Ectodermal cell (in vitro differentiated cells): Measurements from ENCODE around the gene RARRES2.

Experiments used
- H3K27ac ChIP-seq: 2 replicates; pipeline ENCODE4 v1.7.0; 2013; ENCODE audit warnings: mild to moderate bottlenecking, low read depth, low read length; ENCODE audit not compliant: insufficient read depth, poor library complexity, severe bottlenecking
- H3K27me3 ChIP-seq: 2 replicates; pipeline ENCODE4 v1.7.0; 2013; ENCODE audit warnings: mild to moderate bottlenecking, low read length; ENCODE audit not compliant: insufficient read depth, control insufficient read depth, poor library complexity, severe bottlenecking
- H3K36me3 ChIP-seq: one replicate; pipeline ENCODE4 v1.7.0; 2013; ENCODE audit warnings: low read length; ENCODE audit not compliant: control insufficient read depth, insufficient read depth
- H3K4me1 ChIP-seq: one replicate; pipeline ENCODE4 v1.7.0; 2013; ENCODE audit warnings: low read length; ENCODE audit not compliant: control insufficient read depth, insufficient read depth
- H3K4me3 ChIP-seq: 2 replicates; pipeline ENCODE4 v1.7.0; 2013; ENCODE audit warnings: low read depth, low read length, control low read depth; ENCODE audit not compliant: insufficient read depth
- H3K9me3 ChIP-seq: 2 replicates; pipeline ENCODE4 v1.7.0; 2013; ENCODE audit warnings: mild to moderate bottlenecking, low read length, moderate library complexity; ENCODE audit not compliant: control insufficient read depth
- WGBS, 2 experiments: methylation state at CpG; one replicate each; pipeline ENCODE4 v1.1.7; 2013; ENCODE audit warnings: missing lambda C conversion rate in 2 of 2; 5-methylcytosine and 5-hydroxymethylcytosine counted together

The RARRES2 gene

GRCh38 chr7:150338166-150338829 lies 3.1 kb downstream of the RARRES2 start:
- H3K27me3 ChIP-seq = peaks cover 36% of the 10 kb centered on the region

DNA sequence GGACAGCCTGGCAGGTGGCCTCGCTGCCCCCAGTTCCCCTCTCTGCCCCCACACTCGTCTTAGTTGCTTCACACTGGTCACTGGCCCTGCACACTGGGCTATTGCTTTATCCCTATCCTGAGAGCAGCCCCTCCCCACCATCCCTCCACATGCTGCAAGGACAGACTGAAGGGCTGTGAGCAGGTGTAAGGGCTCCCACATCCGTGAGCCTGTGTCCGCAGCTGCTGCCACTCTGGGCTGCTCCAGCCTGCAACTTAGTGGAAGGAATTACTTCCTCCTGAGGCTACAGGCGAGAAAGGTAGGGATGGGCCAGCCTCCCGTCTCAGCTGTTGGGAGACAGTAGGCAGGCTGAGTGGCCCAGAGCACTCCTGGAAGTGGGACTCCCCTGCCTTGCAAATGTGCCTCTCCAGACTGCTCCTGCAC lies 3.8 kb downstream of the RARRES2 start:
- no peak overlapping the region for H3K4me3 ChIP-seq
- no peak overlapping the region for H3K27ac ChIP-seq
- H3K9me3 ChIP-seq = no peaks in the 10 kb centered on the region
- peaks cover 30% of the 10 kb centered on the region for H3K27me3 ChIP-seq
- no peaks in the 10 kb centered on the region for H3K36me3 ChIP-seq
- H3K4me1 ChIP-seq = peaks cover 25% of the 10 kb centered on the region
- 83 to 86% methylated on average over 6 of the region's 6 CpGs for WGBS, 2 experiments

More at GRCh38 chr7:150338166-150338829, 3.1 kb downstream of the RARRES2 start:
- Histone ChIP-seq H3K4me3 (no peak overlapping the region), H3K27ac (no peak overlapping the region), H3K9me3 (no peaks in the 10 kb centered on the region), H3K36me3 (no peaks in the 10 kb centered on the region), H3K4me1 (peaks cover 25% of the 10 kb centered on the region)
- 66 to 73% methylated on average over 11 of the region's 11 CpGs for WGBS, 2 experiments

DNA sequence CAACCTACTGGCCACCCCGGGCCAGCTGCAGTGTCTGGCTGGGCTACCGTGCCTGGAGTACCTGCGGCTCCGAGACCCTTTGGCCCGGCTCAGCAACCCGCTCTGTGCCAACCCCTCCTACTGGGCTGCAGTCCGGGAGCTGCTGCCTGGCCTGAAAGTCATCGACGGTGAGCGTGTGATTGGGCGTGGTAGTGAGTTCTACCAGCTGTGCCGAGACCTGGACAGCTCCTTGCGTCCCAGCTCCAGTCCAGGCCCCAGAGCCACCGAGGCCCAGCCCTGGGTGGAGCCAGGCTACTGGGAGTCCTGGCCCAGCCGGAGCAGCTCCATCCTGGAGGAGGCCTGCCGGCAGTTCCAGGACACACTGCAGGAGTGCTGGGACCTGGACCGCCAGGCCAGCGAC lies 4.2 kb downstream of the RARRES2 start:
- no peak overlapping the region for H3K4me3 ChIP-seq
- WGBS, 2 experiments = 95% methylated on average over 18 of the region's 18 CpGs

DNA sequence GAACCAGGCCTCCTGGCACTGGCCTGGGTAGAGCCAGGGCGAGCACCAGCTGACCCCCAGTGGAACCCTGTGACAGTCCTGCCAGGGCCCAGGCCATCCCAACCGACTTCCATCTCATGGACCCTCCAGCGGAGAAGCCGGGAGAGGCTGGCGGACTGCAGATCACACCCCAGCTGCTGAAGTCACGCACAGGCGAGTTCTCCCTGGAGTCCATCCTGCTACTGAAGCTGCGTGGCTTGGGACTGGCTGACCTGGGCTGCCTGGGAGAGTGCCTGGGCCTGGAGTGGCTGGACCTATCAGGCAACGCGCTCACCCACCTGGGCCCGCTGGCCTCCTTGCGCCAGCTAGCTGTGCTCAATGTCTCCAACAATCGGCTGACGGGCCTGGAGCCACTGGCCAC lies 4.7 kb downstream of the RARRES2 start:
- Histone ChIP-seq H3K27ac (no peak overlapping the region), H3K4me3 (no peak overlapping the region), H3K36me3 (no peaks in the 10 kb centered on the region), H3K27me3 (peaks cover 21% of the 10 kb centered on the region), H3K9me3 (no peaks in the 10 kb centered on the region), H3K4me1 (peaks cover 25% of the 10 kb centered on the region)
- WGBS, 2 experiments = 94 to 95% methylated on average over 14 of the region's 14 CpGs

More for the DNA sequence above, 4.2 kb downstream of the RARRES2 start:
- Histone ChIP-seq H3K36me3 (no peaks in the 10 kb centered on the region), H3K9me3 (no peaks in the 10 kb centered on the region), H3K27me3 (peaks cover 25% of the 10 kb centered on the region), H3K4me1 (peaks cover 25% of the 10 kb centered on the region), H3K27ac (no peak overlapping the region)

- Histone ChIP-seq H3K27me3 (peaks cover 11% of the 10 kb centered on the region), H3K4me3 (no peak overlapping the region), H3K4me1 (peaks cover 18% of the 10 kb centered on the region), H3K9me3 (no peaks in the 10 kb centered on the region), H3K27ac (no peak overlapping the region), H3K36me3 (peaks cover 2% of the 10 kb centered on the region)
- 90 to 94% methylated on average over 6 of the region's 6 CpGs for WGBS, 2 experiments
Measured at GRCh38 chr7:150335774-150336112, 5.7 kb downstream of the RARRES2 start.

- H3K4me1 ChIP-seq = peaks cover 14% of the 10 kb centered on the region
- no peak overlapping the region for H3K4me3 ChIP-seq
- no peak overlapping the region for H3K27ac ChIP-seq
- H3K36me3 ChIP-seq = peaks cover 5% of the 10 kb centered on the region
- H3K9me3 ChIP-seq = no peaks in the 10 kb centered on the region
- peaks cover 6% of the 10 kb centered on the region for H3K27me3 ChIP-seq
- WGBS, 2 experiments = 59 to 66% methylated on average over 7 of the region's 7 CpGs
Measured at GRCh38 chr7:150335108-150335773, 6.2 kb downstream of the RARRES2 start.

DNA sequence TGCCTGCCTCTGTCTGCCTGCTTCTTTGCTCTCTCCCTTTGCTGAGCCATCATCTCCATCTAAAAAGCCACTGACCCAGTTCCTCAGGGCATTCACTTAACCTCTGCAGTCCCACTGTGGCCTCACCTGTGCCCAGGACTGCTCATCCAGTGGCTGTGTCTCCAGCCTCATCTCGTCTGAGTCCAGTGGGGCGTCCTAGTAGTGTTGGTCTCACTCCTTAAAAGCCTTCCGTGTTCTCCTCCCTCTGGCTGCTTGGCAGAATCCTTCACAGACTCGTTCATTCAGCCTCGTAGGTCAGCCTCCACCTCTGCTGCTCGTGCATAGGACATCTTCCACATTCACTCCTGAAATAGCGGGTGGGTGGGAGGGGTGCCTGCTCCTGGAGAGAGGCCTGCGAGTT lies 7.3 kb downstream of the RARRES2 start:
- WGBS, 2 experiments = 93 to 96% methylated on average over 8 of the region's 8 CpGs
- Histone ChIP-seq H3K27me3 (no peaks in the 10 kb centered on the region), H3K4me1 (peaks cover 6% of the 10 kb centered on the region), H3K9me3 (no peaks in the 10 kb centered on the region), H3K4me3 (no peak overlapping the region), H3K27ac (no peak overlapping the region), H3K36me3 (peaks cover 5% of the 10 kb centered on the region)

- Histone ChIP-seq H3K27ac (no peak overlapping the region), H3K4me3 (no peak overlapping the region), H3K9me3 (no peaks in the 10 kb centered on the region), H3K27me3 (no peaks in the 10 kb centered on the region), H3K36me3 (peaks cover 10% of the 10 kb centered on the region), H3K4me1 (peaks cover 6% of the 10 kb centered on the region)
- 88 to 91% methylated on average over 10 of the region's 10 CpGs for WGBS, 2 experiments
Measured at GRCh38 chr7:150333659-150334058, 7.8 kb downstream of the RARRES2 start.

- H3K36me3 ChIP-seq = peaks cover 15% of the 10 kb centered on the region
- H3K4me3 ChIP-seq = no peak overlapping the region
- no peaks in the 10 kb centered on the region for H3K27me3 ChIP-seq
- H3K4me1 ChIP-seq = peaks cover under 1% of the 10 kb centered on the region
- WGBS, 2 experiments = 95% methylated on average over 18 of the region's 18 CpGs
- H3K27ac ChIP-seq = no peak overlapping the region
- H3K9me3 ChIP-seq = no peaks in the 10 kb centered on the region
Measured at GRCh38 chr7:150332852-150333635, 8.4 kb downstream of the RARRES2 start.

DNA sequence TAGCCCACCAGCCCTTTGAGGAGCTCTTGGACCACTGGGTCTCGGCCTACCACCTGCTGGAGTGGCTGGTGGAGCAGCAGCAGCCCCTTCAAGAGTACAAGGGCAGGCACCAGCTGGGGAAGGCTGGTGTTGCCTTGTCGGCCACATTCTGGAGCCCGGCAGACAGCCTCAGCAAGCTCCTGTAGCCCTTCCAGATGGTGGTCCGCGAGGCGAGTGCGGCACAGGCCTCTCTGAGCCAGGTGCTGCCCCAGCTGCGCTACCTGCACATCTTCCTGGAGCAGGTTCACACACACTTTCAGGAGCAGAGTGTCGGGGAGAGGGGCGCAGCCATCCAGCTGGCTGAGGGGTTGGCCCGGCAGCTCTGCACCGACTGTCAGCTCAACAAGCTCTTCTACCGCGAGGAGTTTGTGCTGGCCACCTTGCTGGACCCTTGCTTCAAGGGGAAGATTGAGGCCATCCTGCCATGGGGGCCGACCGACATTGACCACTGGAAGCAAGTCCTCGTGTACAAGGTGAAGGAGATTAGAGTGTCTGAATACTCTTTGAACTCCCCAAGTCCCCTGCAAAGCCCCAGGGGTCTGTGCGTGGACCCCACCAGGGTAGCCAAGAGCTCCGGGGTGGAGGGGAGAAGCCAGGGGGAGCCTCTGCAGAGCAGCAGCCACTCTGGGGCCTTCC lies 11.1 kb downstream of the RARRES2 start:
- Histone ChIP-seq H3K4me3 (no peak overlapping the region), H3K36me3 (peaks cover 32% of the 10 kb centered on the region), H3K9me3 (no peaks in the 10 kb centered on the region), H3K27me3 (no peaks in the 10 kb centered on the region), H3K27ac (no peak overlapping the region), H3K4me1 (no peaks in the 10 kb centered on the region)
- 94% methylated on average over 19 of the region's 19 CpGs for WGBS, 2 experiments
